ENCODE data around the gene ACIN1.
A peak's percentile ranks its signal among the peaks of the same experiment; 100 is the strongest.

ACIN1 gene

GRCh38 chr14:23105348-23105824 is 10.4 kb upstream of the ACIN1 start:
- no peak for DNase-seq

GRCh38 chr14:23104591-23105347 is 9.8 kb upstream of the ACIN1 start, which contains the start of gene CIROP:
Gene CIROP, minus strand, starts transcription at chr14:23104989. Its CDS starts 69 bp downstream, at chr14:23104920.
- peak; percentile 10 for DNase-seq

GRCh38 chr14:23104070-23104590 is 9.2 kb upstream of the ACIN1 start:
- peak; percentile 14 for DNase-seq

- peak; percentile 1 for DNase-seq
Observed at GRCh38 chr14:23103581-23103980, 8.6 kb upstream of the ACIN1 start.

GRCh38 chr14:23102801-23103200 is 7.9 kb upstream of the ACIN1 start:
- DNase-seq, result peak; percentile 17

- no peak for DNase-seq
Observed at GRCh38 chr14:23101986-23102625, 7.2 kb upstream of the ACIN1 start.

GRCh38 chr14:23101213-23101970 is 6.5 kb upstream of the ACIN1 start:
- DNase-seq, result no peak

- DNase-seq, result no peak
Observed at GRCh38 chr14:23099212-23099861, 4.4 kb upstream of the ACIN1 start.

- DNase-seq, result no peak
Observed at GRCh38 chr14:23097786-23098185, 2.9 kb upstream of the ACIN1 start.

GRCh38 chr14:23095196-23096108 is 516 bp upstream of the ACIN1 start, which contains the start of gene C14orf119:
Gene C14orf119, plus strand, starts transcription at chr14:23095505. Its CDS starts 2,154 bp downstream, at chr14:23097659.
- peak; percentile 100 for DNase-seq

GRCh38 chr14:23093991-23094665 is 808 bp downstream of the ACIN1 start:
- DNase-seq, result no peak

GRCh38 chr14:23093526-23093925 is 1.4 kb downstream of the ACIN1 start:
- no peak for DNase-seq

- DNase-seq, result no peak
Observed at GRCh38 chr14:23093104-23093503, 1.8 kb downstream of the ACIN1 start.

GRCh38 chr14:23091294-23092225 is 3.4 kb downstream of the ACIN1 start:
- no peak for DNase-seq

- DNase-seq, result no peak
Observed at GRCh38 chr14:23090254-23090636, 4.7 kb downstream of the ACIN1 start.

- DNase-seq, result no peak
Observed at GRCh38 chr14:23089498-23090253, 5.3 kb downstream of the ACIN1 start.

- DNase-seq, result no peak
Observed at GRCh38 chr14:23086565-23086964, 8.4 kb downstream of the ACIN1 start.

- DNase-seq, result no peak
Observed at GRCh38 chr14:23085458-23085857, 9.5 kb downstream of the ACIN1 start.

GRCh38 chr14:23080474-23080873 is 14.5 kb downstream of the ACIN1 start:
- DNase-seq, result no peak
